Stomach (tissue), 4 donors: ENCODE data around the gene NAALADL2.

ENCODE experiments used
- CTCF ChIP-seq, 7 experiments: fragments of 450-650 bp in 4 of 7; fragments of 200-600 bp in 3 of 7; sonication (generic) in 3 of 7; IDR thresholded peaks; one replicate each; pipeline ENCODE4 v1.5.1; 2016 to 2019; ENCODE audit warnings: antibody characterized with exemption in 7 of 7, control low read depth in 2 of 7, mild to moderate bottlenecking in 1 of 7
- EP300 ChIP-seq: sonication (generic); formaldehyde crosslinking; IDR thresholded peaks from one replicate; pipeline ENCODE4 v1.6.1; 2017; ENCODE audit warnings: antibody characterized with exemption
- POLR2A ChIP-seq, 4 donors: fragments of 450-650 bp; IDR thresholded peaks; one replicate each; pipeline ENCODE4 v1.6.1; 2016; ENCODE audit warnings: antibody characterized with exemption in 4 of 4, control low read depth in 2 of 4, mild to moderate bottlenecking in 1 of 4, moderate library complexity in 1 of 4
- POLR2AphosphoS5 ChIP-seq, 3 donors: sonication (generic); formaldehyde crosslinking; IDR thresholded peaks; one replicate each; pipeline ENCODE4 v1.6.1; 2016; ENCODE audit warnings: antibody characterized with exemption in 3 of 3

DNA sequence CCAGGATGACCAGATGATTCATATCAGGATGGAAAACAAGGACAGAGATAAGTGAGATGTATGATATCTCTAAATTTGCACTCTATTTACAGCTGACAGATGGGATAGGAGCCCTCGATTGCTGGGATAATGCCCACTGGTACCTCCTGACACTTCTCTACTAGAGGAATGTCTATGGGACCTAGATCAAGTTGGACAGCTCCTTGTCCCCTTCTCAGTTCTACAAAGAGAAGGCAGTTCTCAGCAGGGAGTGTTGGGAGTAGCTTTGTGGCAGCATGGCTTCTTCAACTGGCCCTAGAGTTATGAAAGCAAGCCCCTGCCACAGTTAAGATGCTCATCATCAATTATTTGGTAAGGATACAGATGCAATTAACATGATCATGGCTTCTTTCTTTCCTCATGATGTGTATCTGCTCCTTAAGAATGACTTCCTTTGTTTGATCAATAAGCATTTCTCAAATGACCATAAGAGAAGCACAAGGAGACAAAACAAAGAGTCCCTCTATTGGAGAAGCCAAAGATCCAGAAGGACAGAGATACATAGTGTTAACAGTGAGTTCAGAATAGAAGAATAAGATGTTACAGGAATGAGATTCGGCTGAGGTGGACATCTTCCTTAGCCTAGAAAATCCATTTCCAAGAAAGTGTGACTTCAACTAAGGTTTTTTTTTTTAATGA, 481.3 kb downstream of the NAALADL2 start:
- no peak for TF ChIP-seq CTCF (IDR thresholded peaks at IDR 0.05)
- TF ChIP-seq POLR2A (IDR thresholded peaks at IDR 0.05), result no peak
- TF ChIP-seq POLR2AphosphoS5 (IDR thresholded peaks at IDR 0.05), result no peak
- no peak for TF ChIP-seq EP300
